ENCODE data around the gene FGF11.

DNA sequence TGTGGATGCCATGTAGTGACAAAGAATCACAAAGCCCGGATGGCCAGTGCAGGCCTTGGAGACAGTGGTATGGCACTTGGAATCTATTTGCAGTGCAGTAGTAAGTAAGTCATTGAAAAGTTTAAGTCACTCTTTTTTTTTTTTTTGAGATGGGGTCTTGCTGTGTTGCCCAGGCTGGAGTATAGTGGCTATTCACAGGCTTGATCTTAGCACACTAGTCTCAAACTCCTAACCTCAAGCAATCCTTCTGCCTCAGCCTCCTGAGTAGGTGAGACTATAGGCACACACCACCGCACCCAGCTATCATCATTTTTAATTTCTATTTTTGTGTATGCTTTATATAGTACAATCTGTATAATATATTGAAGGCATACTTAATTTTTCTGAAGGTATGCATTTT lies 40.7 kb upstream of the FGF11 start:
- TF ChIP-seq, protein P1, sequence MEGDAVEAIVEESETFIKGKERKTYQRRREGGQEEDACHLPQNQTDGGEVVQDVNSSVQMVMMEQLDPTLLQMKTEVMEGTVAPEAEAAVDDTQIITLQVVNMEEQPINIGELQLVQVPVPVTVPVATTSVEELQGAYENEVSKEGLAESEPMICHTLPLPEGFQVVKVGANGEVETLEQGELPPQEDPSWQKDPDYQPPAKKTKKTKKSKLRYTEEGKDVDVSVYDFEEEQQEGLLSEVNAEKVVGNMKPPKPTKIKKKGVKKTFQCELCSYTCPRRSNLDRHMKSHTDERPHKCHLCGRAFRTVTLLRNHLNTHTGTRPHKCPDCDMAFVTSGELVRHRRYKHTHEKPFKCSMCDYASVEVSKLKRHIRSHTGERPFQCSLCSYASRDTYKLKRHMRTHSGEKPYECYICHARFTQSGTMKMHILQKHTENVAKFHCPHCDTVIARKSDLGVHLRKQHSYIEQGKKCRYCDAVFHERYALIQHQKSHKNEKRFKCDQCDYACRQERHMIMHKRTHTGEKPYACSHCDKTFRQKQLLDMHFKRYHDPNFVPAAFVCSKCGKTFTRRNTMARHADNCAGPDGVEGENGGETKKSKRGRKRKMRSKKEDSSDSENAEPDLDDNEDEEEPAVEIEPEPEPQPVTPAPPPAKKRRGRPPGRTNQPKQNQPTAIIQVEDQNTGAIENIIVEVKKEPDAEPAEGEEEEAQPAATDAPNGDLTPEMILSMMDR (IDR thresholded peaks at IDR 0.05; ENCODE audit: insufficient read depth, low read length, poor library complexity, severe bottlenecking): no peak
- no peak for TF ChIP-seq EZH2phosphoT487 (conservative IDR thresholded peaks at IDR 0.05; ENCODE audit: low read length)
